GM12875 (cell line): Measurements from ENCODE around the gene TRMT44.

Experiments used
- H3K4me3 ChIP-seq: one replicate; pipeline ENCODE4 v1.5.1; 2011; ENCODE audit warnings: low read depth, low read length, control low read depth
- TF ChIP-seq, protein P1 (sequence below): IDR thresholded peaks from 2 replicates; pipeline ENCODE4 v1.5.1; 2011; ENCODE audit warnings: low read depth, mild to moderate bottlenecking, control low read depth, inconsistent platforms, low read length, moderate library complexity, borderline replicate concordance; ENCODE audit not compliant: insufficient read depth

Gene TRMT44

DNA sequence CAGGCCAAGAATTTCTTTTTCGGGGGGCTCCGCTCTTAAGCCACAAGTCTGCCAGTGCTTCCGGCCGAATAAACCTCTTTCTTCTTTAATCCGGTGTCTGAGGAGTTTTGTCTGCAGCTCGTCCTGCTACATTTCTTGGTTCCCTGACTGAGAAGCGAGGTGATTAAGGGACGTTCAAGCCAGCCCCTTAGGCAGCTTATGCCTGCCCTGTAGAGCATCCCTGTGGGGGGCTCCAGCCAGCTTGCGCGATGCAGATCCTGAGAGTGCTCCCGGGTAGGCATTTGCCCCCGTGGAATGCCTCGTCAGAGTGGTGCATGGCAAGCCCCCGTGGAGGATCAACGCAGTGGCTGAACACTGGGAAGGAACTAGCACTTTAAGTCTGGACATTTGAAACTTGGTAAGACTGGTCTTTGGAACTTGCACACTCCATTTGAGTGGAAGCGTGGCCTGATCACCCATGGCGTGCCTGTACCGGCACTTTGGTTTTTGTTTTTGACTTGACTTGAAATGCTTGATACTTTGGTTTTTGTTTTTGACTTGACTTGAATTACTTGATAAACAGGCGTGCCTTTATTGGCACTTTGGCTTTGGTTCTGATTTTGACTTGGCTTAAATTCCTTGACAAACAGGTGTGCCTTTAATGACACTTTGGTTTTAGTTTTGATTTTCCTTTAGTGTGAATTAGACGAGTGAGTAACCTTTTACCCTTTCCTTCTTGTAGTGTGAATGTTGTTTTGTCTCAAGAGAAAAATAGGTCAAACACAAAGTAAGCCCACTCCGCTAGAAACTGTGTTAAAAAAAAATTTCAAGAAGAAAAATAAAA is 6.1 kb upstream of the TRMT44 start:
- H3K4me3 ChIP-seq: peak overlapping the region; percentile 16

DNA sequence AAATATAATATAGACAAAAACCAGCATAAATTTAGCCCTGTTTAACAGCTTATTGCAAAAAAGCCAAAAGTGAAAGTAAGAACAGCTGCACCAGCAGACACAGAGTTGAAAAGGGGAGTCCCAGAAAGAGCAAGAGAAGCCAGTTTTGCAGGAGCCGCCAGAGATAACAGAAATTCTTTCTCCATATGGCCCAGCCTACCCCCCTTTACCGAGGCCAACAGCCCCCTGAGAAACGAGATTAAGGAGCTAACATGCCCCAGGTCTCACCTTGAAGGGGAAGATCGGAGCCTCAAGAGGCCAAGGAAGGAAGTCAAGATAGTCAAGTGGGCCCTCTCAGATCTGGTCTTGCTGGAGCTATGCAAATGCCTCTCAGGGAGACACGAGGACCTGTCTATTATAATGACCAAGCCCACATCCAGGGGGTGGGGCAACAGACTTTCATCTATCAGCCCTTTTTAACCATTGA is 4.9 kb upstream of the TRMT44 start:
- peak overlapping the region; percentile 61 for H3K4me3 ChIP-seq
- TF ChIP-seq, protein P1, sequence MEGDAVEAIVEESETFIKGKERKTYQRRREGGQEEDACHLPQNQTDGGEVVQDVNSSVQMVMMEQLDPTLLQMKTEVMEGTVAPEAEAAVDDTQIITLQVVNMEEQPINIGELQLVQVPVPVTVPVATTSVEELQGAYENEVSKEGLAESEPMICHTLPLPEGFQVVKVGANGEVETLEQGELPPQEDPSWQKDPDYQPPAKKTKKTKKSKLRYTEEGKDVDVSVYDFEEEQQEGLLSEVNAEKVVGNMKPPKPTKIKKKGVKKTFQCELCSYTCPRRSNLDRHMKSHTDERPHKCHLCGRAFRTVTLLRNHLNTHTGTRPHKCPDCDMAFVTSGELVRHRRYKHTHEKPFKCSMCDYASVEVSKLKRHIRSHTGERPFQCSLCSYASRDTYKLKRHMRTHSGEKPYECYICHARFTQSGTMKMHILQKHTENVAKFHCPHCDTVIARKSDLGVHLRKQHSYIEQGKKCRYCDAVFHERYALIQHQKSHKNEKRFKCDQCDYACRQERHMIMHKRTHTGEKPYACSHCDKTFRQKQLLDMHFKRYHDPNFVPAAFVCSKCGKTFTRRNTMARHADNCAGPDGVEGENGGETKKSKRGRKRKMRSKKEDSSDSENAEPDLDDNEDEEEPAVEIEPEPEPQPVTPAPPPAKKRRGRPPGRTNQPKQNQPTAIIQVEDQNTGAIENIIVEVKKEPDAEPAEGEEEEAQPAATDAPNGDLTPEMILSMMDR: no peak

More for the DNA sequence above, 6.1 kb upstream of the TRMT44 start:
- TF ChIP-seq, protein P1: no peak

DNA sequence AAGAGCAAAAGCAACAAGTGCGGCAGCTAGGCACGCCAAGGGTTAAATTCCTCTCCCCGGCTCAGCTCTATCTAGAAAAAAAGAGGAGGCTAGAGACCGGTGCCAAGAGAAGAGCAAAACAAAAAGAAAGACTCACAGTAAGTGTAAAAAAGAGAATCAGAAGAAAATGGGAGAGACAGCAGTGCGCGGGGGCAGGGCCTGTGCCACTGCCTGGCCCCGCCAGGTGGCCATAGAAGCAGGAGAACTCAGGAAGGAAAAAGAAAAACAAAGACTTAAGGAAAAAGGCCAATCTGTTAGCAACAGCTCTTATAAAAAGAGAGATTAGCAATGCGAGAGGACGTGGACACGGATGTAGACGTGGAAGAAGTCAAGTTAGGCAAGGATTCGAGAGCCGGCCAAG is 3.3 kb upstream of the TRMT44 start:
- TF ChIP-seq, protein P1: no peak
- H3K4me3 ChIP-seq: no peak overlapping the region

DNA sequence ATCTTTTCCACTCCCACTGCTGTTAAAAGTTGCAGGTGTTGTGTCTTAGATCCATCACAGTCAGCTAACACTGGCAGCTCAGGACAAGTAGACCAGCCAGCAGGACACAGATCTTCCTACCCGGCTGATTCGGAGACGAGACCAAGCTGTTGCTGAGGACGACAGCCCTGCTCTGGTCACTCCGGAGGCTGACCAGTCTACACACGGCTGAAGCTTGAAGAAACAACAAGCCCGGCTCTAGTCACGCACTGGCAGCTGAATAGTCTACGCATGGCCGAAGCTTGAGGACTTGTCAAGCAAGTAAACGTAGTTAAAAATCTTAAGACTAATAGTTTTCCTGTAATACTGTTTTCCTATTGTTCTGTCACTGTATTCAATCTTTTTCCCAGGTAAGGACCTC is 1.8 kb upstream of the TRMT44 start:
- no peak overlapping the region for H3K4me3 ChIP-seq
- TF ChIP-seq, protein P1: no peak

DNA sequence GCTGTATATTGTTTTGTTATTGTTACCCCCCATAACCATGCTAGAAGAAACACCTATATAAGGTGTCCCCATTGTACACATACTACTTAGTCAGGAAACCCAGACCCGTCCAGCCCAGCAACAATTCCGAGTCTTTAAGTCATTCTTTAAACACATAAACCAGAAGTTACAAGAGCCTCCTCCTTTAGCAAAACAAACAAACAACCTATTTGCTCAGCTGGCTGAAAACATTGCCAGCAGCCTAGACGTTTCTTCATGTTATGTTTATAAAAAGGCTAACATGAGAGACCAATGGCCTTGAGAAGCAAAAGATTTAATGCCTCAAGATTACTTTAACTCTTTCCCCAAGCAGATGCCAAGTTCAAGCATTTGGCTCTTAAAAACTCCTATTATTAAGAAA is 1.4 kb upstream of the TRMT44 start:
- H3K4me3 ChIP-seq: no peak overlapping the region

DNA sequence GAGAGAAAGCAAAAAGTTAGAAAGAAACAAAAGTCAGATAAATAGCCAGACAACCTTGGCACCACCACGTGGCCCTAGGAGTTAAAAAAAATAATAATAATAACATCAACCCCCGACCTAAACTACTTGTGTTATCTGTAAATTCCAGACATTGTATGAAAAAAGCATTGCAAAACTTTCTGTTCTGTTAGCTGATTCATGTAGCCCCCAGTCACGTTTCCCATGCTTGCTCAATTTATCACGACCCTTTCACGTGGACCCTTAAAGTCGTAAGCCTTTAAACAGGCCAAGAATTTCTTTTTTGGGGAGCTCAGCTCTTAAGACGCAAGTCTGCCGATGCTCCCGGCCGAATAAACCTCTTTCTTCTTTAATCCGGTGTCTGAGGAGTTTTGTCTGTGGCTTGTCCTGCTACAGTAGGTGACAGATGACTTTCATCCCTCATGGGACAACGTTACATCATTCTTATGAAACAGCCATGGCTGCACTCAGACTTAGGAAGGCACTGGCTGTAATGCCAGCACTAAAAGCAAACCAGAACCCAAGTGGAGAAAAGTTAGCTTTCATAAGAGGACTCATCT is 574 bp upstream of the TRMT44 start:
- TF ChIP-seq, protein P1: no peak

More for the DNA sequence above, 1.4 kb upstream of the TRMT44 start:
- TF ChIP-seq, protein P1: no peak

More for the DNA sequence above, 574 bp upstream of the TRMT44 start:
- H3K4me3 ChIP-seq: peak overlapping the region; percentile 88
